PC-3 (cell line): ENCODE data around the gene SYCP1. TPM values are rescaled to one million over a fixed set of nuclear protein-coding genes. Genes with fewer than 3 reads are reported as not detected.
"Not testable (repeated sequence)": the region's sequence is repeated elsewhere in the genome, so short reads cannot be mapped to it uniquely, and the experiment has no call there.

Experiments
- ATAC-seq: fragments of 200-7000 bp; cut with Tn5 transposase; 2 replicates; pipeline ENCODE4 v1.9.1; 2020; ENCODE audit warnings: mild to moderate bottlenecking, moderate library complexity
- BruUV-seq: library from RNA; stranded (reverse); fragments of 400-500 nt; replicated peaks from 2 replicates; lab custom pipeline; 2021; lab: Mats Ljungman, UMichigan
- CTCF ChIA-PET: fragments of 300-600 bp; sonication (Branson Sonifier 250); formaldehyde crosslinking; loops from one replicate; lab custom pipeline; 2022; ENCODE audit warnings: antibody characterized with exemption; lab: Charles Lee
- POLR2A ChIA-PET: fragments of 300-600 bp; sonication (Branson Sonifier 250); formaldehyde crosslinking; loops from one replicate; lab custom pipeline; 2022; ENCODE audit warnings: antibody characterized with exemption; ENCODE audit not compliant: unreplicated experiment; lab: Charles Lee
- DNase-seq: peaks from one replicate; pipeline ENCODE4 v3.0.0-alpha.2; 2015
- H2AFZ ChIP-seq: fragments of 300-600 bp; sonication (generic); 2 replicates; pipeline ENCODE4 v1.6.0; 2016; ENCODE audit warnings: antibody characterized with exemption, low read length
- H3F3A ChIP-seq: fragments of 300-600 bp; sonication (generic); one replicate; pipeline ENCODE4 v1.6.0; 2017; ENCODE audit warnings: antibody characterized with exemption, low read length, control low read depth, mild to moderate bottlenecking; ENCODE audit not compliant: unreplicated experiment
- H3K27ac ChIP-seq: fragments of 300-600 bp; sonication (generic); 2 replicates; pipeline ENCODE4 v1.5.1; 2016; ENCODE audit warnings: mild to moderate bottlenecking, low read length
- H3K27me3 ChIP-seq: fragments of 300-600 bp; sonication (generic); 2 replicates; pipeline ENCODE4 v1.6.1; 2016; ENCODE audit warnings: low read length, mixed read lengths
- H3K36me3 ChIP-seq: fragments of 300-600 bp; sonication (generic); 2 replicates; pipeline ENCODE4 v1.6.1; 2016; ENCODE audit warnings: low read depth, mixed run types, low read length, mixed read lengths
- H3K4me1 ChIP-seq: fragments of 300-600 bp; sonication (generic); 2 replicates; pipeline ENCODE4 v1.5.1; 2016; ENCODE audit warnings: low read length; ENCODE audit not compliant: insufficient read depth
- H3K4me2 ChIP-seq: fragments of 300-600 bp; sonication (generic); 2 replicates; pipeline ENCODE4 v1.6.0; 2016; ENCODE audit warnings: low read length
- H3K4me3 ChIP-seq: fragments of 300-600 bp; sonication (generic); 2 replicates; pipeline ENCODE4 v1.5.1; 2016; ENCODE audit warnings: mild to moderate bottlenecking, low read length, mixed read lengths
- H3K79me2 ChIP-seq: fragments of 300-600 bp; sonication (generic); 2 replicates; pipeline ENCODE4 v1.6.1; 2017; ENCODE audit warnings: low read length, mixed read lengths
- H3K9ac ChIP-seq: fragments of 300-600 bp; sonication (generic); 2 replicates; pipeline ENCODE4 v1.6.0; 2016; ENCODE audit warnings: mild to moderate bottlenecking, low read length
- H3K9me2 ChIP-seq: fragments of 300-600 bp; sonication (generic); replicated peaks from 2 replicates; pipeline ENCODE4 v1.6.1; 2016; ENCODE audit warnings: mixed run types, low read length, mixed read lengths
- H3K9me3 ChIP-seq: fragments of 300-600 bp; sonication (generic); 2 replicates; pipeline ENCODE4 v1.6.1; 2016; ENCODE audit warnings: low read length, mixed read lengths
- H4K20me1 ChIP-seq: fragments of 300-600 bp; sonication (generic); 2 replicates; pipeline ENCODE4 v1.6.1; 2016; ENCODE audit warnings: low read length, mixed read lengths
- EZH2 ChIP-seq: fragments of 300-600 bp; sonication (generic); IDR thresholded peaks from one replicate; pipeline ENCODE4 v1.6.1; 2017; ENCODE audit warnings: antibody characterized with exemption, mild to moderate bottlenecking, low read length; ENCODE audit not compliant: unreplicated experiment
- EZH2phosphoT487 ChIP-seq: fragments of 300-600 bp; sonication (generic); IDR thresholded peaks from 2 replicates; pipeline ENCODE4 v1.6.1; 2018; ENCODE audit warnings: mild to moderate bottlenecking, antibody characterized with exemption, low read length, borderline replicate concordance
- intact Hi-C: fragments of 100-400 bp; cut with micrococcal nuclease; formaldehyde crosslinking; loops from 2 replicates; pipeline ENCODE4 v1.9.0; 2023
- total RNA-seq: library from RNA; depleted of rRNA; stranded (reverse); fragments of >200 nt; gene quantifications from 2 replicates; pipeline ENCODE4 v1.2.3, GENCODE V29; 2014
- TF ChIP-seq, protein P1 (sequence below): fragments of 300-600 bp; sonication (generic); conservative IDR thresholded peaks from 2 replicates; pipeline ENCODE4 v1.5.1; 2017; ENCODE audit warnings: antibody characterized with exemption, low read depth, mild to moderate bottlenecking, low read length

SYCP1 gene
- total RNA-seq, 1 experiment from 2014 or later = not detected

DNA sequence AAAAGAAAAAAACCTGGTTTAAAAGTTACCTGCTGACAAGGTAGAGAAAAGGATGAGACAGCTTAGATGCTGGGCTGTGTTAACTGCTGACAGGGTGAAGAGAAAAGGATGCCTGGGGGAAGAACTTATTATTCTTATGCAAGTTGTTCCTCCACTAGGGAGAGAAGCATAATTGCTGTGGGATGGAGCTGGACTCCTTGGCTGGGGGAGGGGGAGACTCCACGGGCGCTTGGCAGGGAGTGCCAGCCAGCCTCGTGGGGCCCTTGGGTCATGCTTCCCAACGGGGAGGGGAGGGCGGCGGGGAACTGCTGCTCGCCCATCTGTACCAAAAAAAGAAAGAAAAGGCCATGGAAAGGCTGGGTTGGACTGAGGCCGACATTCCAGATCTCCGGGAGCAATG, 47.2 kb downstream of the SYCP1 start:
- no peak for ATAC-seq
- CTCF ChIA-PET = no interaction called here
- no TSS peak for BruUV-seq

DNA sequence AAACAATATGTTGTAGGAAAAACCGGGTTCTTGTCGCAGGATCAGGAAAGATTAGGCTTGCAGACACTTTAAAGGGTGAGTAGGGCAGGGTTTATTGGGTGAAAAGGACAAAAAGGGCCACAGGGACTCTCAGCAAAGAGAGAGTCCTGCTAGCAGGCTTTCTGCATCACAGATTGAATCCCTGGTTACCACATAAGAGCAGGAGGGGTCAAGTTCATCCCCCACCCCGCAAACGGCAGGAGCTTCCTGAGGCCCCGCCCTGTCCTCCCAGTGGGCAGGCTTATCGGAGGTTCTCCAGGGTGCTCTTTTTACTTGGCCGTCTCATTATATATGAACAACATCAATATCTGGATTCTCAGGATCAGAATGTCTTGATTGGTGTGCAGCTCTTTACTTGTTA, 47.7 kb downstream of the SYCP1 start:
- no TSS peak for BruUV-seq
- ChIA-PET CTCF (no interaction called here), POLR2A (no interaction called here)
- Histone ChIP-seq H3K9ac (no peak overlapping the region), H3F3A (no peaks in the 10 kb centered on the region), H3K4me2 (no peak overlapping the region), H3K9me2 (no peaks in the 10 kb centered on the region), H4K20me1 (no peaks in the 10 kb centered on the region), H3K36me3 (no peaks in the 10 kb centered on the region), H3K27ac (no peak overlapping the region), H3K4me1 (no peaks in the 10 kb centered on the region), H2AFZ (no peak overlapping the region), H3K79me2 (no peaks in the 10 kb centered on the region), H3K4me3 (no peak overlapping the region), H3K9me3 (no peaks in the 10 kb centered on the region), H3K27me3 (peaks cover 81% of the 10 kb centered on the region)
- no peak for ATAC-seq
- intact Hi-C loops = no loop called here
- no peak for DNase-seq
- no peak for TF ChIP-seq EZH2phosphoT487
- no peak for TF ChIP-seq EZH2
- TF ChIP-seq, protein P1, sequence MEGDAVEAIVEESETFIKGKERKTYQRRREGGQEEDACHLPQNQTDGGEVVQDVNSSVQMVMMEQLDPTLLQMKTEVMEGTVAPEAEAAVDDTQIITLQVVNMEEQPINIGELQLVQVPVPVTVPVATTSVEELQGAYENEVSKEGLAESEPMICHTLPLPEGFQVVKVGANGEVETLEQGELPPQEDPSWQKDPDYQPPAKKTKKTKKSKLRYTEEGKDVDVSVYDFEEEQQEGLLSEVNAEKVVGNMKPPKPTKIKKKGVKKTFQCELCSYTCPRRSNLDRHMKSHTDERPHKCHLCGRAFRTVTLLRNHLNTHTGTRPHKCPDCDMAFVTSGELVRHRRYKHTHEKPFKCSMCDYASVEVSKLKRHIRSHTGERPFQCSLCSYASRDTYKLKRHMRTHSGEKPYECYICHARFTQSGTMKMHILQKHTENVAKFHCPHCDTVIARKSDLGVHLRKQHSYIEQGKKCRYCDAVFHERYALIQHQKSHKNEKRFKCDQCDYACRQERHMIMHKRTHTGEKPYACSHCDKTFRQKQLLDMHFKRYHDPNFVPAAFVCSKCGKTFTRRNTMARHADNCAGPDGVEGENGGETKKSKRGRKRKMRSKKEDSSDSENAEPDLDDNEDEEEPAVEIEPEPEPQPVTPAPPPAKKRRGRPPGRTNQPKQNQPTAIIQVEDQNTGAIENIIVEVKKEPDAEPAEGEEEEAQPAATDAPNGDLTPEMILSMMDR = no peak

More for the DNA sequence above, 47.2 kb downstream of the SYCP1 start:
- TF ChIP-seq, protein P1 = no peak
- TF ChIP-seq EZH2 (no peak), EZH2phosphoT487 (no peak)
- Histone ChIP-seq H3K9me3 (no peaks in the 10 kb centered on the region), H3K9ac (no peak overlapping the region), H3K9me2 (no peaks in the 10 kb centered on the region), H3K4me3 (no peak overlapping the region), H4K20me1 (no peaks in the 10 kb centered on the region), H3K36me3 (no peaks in the 10 kb centered on the region), H2AFZ (no peak overlapping the region), H3K27me3 (peaks cover 82% of the 10 kb centered on the region), H3K4me2 (no peak overlapping the region), H3F3A (no peaks in the 10 kb centered on the region), H3K27ac (no peak overlapping the region), H3K79me2 (no peaks in the 10 kb centered on the region), H3K4me1 (no peaks in the 10 kb centered on the region)
- POLR2A ChIA-PET = no interaction called here
- DNase-seq = no peak
- intact Hi-C loops = no loop called here

DNA sequence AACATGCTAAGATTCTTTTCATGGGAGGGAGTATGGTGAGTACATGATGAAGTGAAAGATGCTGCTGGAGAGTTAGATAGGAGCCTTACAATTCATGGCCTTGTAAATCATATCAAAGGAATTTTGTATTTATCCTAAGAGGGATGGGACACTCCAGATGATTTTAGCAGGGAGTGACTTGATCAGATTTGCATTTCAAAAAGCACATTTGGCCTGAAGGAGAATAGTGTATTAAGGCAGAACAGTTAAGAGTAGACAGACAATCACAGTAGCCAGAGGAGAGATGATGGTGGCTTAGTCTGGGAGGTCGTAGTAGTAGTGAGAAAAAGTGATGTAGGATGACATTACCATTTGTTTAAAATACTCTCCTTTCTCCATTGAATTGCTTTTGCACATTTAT, 48.8 kb downstream of the SYCP1 start:
- no peak overlapping the region for H3K4me2 ChIP-seq
- H3K36me3 ChIP-seq = no peaks in the 10 kb centered on the region
- CTCF ChIA-PET = no interaction called here
- no peak overlapping the region for H2AFZ ChIP-seq
- H3K27me3 ChIP-seq = peaks cover 81% of the 10 kb centered on the region
- H4K20me1 ChIP-seq = no peaks in the 10 kb centered on the region
- no peaks in the 10 kb centered on the region for H3F3A ChIP-seq
- intact Hi-C loops = no loop called here
- POLR2A ChIA-PET = no interaction called here
- no peak overlapping the region for H3K9ac ChIP-seq
- no peaks in the 10 kb centered on the region for H3K79me2 ChIP-seq
- ATAC-seq (no peak), DNase-seq (no peak)
- no peaks in the 10 kb centered on the region for H3K9me3 ChIP-seq
- no TSS peak for BruUV-seq
- TF ChIP-seq, protein P1 = no peak
- TF ChIP-seq EZH2 = no peak
- no peaks in the 10 kb centered on the region for H3K4me1 ChIP-seq
- H3K27ac ChIP-seq = no peak overlapping the region
- no peaks in the 10 kb centered on the region for H3K9me2 ChIP-seq
- H3K4me3 ChIP-seq = no peak overlapping the region

DNA sequence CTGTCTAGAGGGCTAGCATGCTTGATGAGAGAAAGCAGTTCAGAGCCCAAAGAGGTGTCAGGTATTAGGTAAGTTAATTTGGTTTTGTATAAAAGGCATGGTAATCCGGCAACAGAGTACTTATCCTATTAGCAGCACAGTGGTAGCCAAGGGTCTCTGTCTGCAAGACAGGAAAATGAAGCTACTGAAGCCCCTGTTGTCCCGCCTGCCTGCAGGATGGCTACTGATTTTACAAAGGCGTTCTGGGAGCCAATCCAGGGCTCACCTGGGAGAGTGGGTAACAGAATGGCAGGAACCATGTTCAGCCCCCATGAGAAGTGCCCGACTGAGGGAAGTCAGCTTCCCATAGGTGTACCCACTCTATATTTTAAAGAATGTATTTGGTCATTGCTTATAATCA, 61.1 kb downstream of the SYCP1 start:
- H3K9ac ChIP-seq, H3K4me3 ChIP-seq, H3K4me2 ChIP-seq, H3K9me3 ChIP-seq, H3K27ac ChIP-seq, ATAC-seq, H3K79me2 ChIP-seq, H3F3A ChIP-seq, H3K4me1 ChIP-seq, intact Hi-C loops, CTCF ChIA-PET, POLR2A ChIA-PET, DNase-seq, H3K36me3 ChIP-seq, H2AFZ ChIP-seq, H3K9me2 ChIP-seq, H4K20me1 ChIP-seq, BruUV-seq: not testable (repeated sequence)
- H3K27me3 ChIP-seq = peaks cover 67% of the 10 kb centered on the region
